HuH-7.5 (cell line): ENCODE measurements around the gene CGB2.
"Not testable (repeated sequence)": the region's sequence is repeated elsewhere in the genome, so short reads cannot be mapped to it uniquely, and the experiment has no call there.

Source experiments
- DNase-seq: peaks from one replicate; pipeline ENCODE4 v3.0.0; 2011; ENCODE audit warnings: low spot score

The CGB2 gene

DNA sequence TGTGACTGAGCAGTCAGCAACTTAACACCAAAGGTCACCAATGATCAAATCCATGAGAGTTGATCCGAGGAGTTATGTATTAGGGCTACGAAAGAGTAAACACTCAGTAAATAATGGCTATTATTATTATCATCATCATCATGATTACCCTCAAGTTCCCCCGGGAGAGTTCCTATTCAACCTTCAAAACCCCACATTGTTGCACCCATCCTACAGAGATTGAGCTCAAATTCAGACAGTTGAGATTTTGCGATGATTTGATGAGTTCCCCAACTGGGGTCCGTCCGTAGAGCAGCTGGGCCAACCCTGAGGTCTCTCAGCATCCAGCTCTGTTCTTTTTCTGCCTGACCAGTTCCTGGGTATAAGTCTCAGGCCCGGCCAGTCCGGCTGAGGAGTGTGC is 6.4 kb downstream of the CGB2 start:
- DNase-seq: not testable (repeated sequence)

DNA sequence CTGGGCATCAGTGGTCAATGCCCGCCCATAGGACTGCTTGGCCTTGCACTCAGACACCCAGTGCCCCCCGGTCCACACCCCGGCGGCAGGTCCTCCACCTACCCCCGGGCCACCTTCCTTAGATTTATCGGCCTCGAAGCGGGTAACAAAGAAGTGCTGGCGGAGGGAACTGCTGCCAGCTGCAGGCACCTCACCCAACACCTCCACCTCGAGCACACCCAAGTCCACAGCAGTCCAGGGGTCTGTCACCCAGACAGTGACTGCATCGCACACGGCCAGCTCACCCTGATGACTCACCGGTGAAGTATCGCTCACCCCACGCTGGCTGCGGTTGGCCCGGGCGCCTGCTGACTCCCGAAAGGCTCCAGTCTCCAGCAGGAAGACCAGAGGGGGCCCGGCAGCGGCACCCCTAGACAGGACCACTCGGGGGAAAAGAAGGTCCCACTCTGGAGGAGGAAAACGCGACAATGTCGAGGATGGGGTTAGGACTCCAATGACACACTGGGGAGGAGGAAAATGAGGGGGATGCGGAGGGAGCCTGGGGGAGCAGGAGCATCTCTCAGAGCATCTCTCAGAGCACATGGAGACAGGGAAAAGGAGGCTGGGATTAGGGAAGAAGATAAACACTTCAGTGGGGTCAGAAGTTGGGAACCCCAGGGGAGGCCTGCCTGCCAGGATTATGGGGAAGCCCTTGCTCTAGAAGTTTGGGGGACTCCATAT is 7.0 kb downstream of the CGB2 start:
- not testable (repeated sequence) for DNase-seq

- DNase-seq: not testable (repeated sequence)
These were observed 8.0 kb downstream of the CGB2 start for GRCh38 chr19:49039736-49040135.

GRCh38 chr19:49042177-49042576 is 10.5 kb downstream of the CGB2 start:
- DNase-seq: no peak

- DNase-seq: not testable (repeated sequence)
These were observed 11.0 kb downstream of the CGB2 start for GRCh38 chr19:49042666-49043065.

DNA sequence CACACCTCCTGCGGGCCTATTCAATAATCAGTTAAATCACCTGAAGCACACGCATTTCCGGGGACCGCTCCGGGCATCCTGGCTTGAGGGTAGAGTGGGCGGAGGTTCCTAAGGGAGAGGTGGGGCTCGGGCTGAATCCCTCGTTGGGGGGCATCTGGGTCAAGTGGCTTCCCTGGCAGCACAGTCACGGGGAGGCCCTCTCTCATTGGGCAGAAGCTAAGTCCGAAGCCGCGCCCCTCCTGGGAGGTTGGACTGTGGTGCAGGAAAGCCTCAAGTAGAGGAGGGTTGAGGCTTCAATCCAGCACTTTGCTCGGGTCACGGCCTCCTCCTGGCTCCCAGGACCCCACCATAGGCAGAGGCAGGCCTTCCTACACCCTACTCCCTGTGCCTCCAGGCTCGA is 11.9 kb downstream of the CGB2 start, which contains the start of gene CGB5:
Gene CGB5, plus strand, starts transcription at position 301 of the 400 bp plus-strand sequence. CDS start 362 bp downstream, outside the sequence.
- not testable (repeated sequence) for DNase-seq

GRCh38 chr19:49049011-49049410 is 17.3 kb downstream of the CGB2 start, which contains the start of gene CGB8:
CGB8 (minus strand) TSS chr19:49049111; CDS start chr19:49048739, 372 bp downstream.
- DNase-seq: not testable (repeated sequence)

DNA sequence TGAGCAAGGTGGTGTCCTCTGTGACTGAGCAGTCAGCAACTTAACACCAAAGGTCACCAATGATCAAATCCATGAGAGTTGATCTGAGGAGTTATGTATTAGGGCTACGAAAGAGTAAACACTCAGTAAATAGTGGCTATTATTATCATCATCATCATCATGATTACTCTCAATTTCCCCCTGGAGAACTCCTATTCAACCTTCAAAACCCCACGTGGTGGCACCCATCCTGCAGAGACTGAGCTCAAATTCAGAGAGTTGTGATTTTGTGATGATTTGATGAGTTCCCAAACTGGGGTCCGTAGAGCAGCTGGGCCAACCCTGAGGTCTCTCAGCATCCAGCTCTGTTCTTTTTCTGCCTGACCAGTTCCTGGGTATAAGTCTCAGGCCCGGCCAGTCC is 18.1 kb downstream of the CGB2 start:
- DNase-seq: not testable (repeated sequence)

DNA sequence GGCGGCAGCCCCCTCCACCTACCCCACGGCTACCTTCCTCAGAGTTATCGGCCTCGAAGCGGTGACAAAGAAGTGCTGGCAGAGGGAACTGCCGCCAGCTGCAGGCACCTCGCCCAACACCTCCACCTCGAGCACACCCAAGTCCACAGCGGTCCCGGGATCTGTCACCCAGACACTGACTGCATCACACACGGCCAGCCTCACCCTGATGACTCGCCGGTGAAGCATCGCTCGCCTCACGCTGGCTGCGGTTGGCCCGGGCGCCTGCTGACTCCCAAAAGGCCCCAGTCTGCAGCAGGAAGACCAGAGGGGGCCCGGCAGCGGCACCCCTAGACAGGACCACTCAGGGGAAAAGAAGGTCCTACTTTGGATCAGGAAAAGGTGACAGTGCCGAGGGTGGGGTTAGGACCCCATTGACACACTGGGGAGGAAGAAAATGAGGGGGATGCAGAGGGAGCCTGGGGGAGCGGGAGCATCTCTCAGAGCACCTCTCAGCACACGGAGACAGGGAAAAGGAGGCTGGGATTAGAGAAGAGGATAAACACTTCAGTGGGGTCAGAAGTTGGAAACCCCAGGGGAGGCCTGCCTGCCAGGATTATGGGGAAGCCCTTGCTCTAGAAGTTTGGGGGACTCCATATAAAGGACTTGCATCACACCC is 18.8 kb downstream of the CGB2 start:
- DNase-seq: not testable (repeated sequence)

DNA sequence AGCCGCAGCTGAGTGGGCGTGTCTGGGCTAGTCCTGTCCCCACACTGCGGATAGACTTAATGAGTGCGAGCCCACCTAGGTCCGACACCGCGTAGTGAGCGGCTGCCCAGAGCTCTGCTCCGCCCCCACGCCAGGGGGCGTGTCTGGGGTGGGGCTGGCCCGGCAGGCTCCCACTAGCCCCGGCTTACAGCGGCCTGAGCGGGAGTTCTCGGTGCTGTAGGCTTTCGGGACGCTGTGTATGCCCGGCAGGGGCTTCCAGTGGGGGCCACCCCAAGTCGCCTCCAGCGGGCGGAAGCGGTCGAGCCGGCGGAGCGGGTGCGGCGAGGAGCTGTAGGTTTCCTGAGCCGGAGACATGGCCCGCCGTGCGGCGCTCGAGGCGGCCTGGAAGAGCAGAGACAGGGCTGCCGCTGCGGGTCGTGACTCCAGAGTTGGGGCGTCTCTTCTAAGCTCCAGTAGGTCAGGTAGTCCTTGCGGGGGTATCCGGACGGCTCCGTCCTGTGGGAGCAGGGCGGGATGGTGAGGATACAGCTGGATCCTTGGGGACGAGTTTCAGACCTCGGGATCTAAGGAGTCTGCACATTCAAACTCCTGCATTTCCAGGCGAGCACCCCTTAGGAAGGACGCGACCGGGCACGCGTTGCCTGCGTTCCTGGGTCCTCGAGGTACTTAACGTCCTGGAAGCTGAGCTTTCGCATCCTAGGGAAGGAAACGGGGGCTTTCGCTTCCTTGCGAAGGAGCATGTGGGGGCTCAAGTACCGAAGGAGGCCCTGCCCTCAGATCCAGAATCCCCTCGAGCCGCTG is 24.6 kb downstream of the CGB2 start:
- peak; percentile 96 for DNase-seq

GRCh38 chr19:49056902-49057596 is 25.4 kb downstream of the CGB2 start:
- DNase-seq: not testable (repeated sequence)

GRCh38 chr19:49057636-49058234 is 26.0 kb downstream of the CGB2 start, which contains the start of gene CGB7:
CGB7 (minus strand) TSS chr19:49057749; CDS start chr19:49055375, 2,374 bp downstream.
- DNase-seq: peak; percentile 89

DNA sequence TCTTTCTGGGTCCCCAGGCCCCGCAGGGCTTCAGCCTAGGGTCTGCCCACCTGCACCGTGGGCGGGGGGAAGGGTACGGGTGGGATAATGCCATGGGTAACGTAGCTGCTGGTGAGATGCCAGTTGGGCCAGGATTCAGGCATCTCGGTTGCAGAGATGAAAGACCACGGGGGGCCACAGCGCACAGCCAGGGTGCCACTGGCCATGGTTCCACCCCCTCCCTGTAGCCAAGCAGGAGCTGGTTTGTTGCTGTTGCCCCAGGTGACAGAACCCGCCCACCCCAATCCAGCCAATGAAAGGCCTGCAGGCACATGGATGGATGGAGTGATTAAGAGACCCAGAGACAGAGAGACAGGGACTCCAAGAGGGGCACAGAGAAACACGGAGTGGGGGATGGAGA is 26.9 kb downstream of the CGB2 start:
- no peak for DNase-seq

DNA sequence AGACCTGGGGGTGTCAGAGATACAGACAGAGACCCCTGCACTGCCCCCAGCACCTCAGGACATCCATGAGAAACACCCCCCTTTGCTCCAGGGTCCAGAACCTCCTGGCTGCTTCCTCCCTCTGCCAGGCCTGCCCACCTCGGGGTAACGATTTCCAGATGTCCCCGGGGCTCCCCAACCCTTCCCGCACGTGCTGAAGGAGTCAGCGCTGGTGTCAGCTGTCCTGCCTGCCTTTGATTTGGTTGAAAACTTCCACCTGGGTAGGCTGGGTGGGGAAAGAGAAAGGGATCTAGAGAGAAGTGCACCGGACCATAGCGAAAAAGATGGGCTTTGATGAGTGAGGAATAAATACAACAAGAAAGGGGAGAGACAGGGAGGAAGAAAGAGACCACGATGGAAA is 27.4 kb downstream of the CGB2 start:
- DNase-seq: no peak

DNA sequence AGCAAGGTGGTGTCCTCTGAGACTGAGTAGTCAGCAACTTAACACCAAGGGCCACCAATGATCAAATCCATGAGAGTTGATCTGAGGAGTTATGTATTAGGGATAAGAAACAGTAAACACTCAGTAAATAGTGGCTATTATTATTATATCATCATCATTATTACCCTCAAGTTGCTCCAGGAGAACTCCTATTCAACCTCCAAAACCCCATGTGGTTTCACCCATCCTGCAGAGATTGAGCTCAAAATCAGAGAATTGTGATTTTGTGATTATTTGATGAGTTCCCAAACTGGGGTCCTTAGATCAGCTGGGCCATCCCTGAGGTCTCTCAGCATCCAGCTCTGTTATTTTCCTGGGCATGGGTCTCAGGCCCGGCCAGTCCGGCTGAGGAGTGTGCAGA is 29.3 kb downstream of the CGB2 start:
- DNase-seq: no peak

- no peak for DNase-seq
These were observed 29.8 kb downstream of the CGB2 start for GRCh38 chr19:49061445-49061844.

DNA sequence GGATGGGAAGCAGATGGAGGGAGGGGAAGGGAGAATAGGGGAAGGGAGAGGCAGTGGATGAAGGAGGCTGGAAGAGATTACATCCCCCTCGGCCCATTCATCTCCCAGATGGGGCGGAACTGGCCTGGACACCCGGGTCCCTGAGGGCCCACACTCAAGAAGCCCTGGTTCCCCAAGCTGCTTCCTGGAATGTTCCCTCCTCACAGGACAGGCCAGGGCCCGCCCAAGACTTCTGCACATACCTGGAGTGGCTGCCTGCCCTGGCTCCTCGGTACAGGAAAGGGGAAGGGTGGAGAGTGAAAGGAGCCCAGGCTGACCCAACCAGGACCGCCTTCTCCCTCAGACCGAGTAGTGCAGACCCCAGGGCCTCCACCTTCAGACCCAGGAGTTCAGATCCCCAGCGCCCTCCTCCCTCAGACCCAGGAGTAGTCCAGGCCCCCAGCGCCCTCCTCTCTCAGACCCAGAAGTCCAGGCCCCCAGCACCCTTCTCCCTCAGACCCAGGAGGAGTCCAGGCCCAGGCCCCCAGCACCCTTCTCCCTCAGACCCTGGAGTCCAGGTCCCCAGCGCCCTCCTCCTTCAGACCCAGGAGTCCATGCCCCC is 32.4 kb downstream of the CGB2 start:
- DNase-seq: no peak

- DNase-seq: peak; percentile 79
These were observed 33.3 kb downstream of the CGB2 start, which contains the start of gene NTF4 for GRCh38 chr19:49064768-49065611. NTF4 (minus strand) TSS chr19:49064818; CDS start chr19:49061997, 2,821 bp downstream.

DNA sequence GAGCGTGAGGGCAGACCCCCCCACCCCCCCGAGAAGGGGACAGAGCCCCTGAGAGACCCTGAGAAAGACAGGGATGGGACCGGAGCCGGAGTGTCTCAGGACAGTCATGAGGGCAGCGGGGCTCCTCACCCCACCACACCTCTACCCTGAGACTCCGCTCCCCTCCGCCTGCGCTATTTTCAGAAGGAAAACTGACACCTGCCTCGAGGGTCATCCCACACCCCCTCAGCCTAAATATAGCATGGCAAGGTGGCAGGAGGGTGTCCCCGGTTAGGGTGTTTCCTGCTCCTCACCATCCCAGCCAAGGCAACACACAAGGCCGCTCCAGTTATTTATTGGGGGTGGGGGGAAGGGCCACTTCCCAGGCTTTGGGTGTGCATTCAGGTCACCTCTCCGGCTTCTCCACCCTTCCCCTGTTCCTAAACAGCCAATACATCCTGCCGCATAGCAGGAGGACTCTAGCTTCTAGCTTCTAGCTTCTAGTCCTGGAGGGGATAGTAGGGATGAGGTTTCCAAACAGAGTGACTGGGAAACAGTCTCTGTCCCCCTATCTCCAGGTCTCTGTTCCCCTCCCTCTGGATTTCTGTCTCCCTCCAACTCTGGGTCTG is 34.3 kb downstream of the CGB2 start:
- no peak for DNase-seq
